ENCODE results near the gene GPD1.

Gene GPD1

DNA sequence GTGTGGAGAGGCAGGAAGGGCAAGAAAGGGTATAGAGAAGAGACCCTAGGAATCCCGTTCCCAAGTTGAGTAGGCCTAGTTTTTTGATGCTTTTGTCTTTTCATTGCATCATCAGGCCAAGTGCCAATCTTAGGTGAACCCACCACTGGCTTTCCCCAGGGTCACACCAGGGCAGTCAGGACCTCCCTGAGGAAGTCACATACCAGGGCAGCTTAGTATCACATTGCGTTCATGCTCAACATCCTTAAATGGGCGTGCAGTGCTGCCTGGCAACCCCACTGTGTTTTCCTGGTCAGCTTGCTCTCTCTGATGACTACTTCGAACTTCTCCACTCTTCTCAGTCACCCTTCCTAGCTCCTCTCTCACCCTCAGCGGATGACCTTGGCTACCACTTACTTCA lies 37.4 kb upstream of the GPD1 start:
- TF ChIP-seq CTCF (IDR thresholded peaks at IDR 0.05; ENCODE audit: low read length, missing control alignments): no peak
- peak; percentile 74 for DNase-seq (ENCODE audit: low read depth)
- no peak overlapping the region for H3K4me3 ChIP-seq (replicated peaks; ENCODE audit: low read depth, low read length)

DNA sequence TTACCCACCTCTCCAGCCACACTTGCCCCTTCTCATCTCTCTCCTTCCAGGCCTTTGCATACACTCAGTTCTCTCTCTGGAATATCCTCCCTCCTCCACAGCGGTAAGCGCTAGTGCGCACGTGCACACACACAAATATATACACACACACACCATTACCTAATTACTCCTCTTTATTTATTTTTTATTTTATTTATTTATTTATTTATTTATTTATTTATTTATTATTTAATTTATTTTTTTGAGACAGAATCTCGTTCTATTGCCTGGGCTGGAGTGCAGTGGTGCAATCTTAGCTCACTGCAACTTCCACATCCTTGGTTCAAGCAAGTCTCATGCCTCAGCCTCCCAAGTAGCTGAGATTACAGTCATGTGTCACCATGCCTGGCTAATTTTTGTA lies 34.7 kb upstream of the GPD1 start:
- DNase-seq (ENCODE audit: low read depth): no peak
- no peak for TF ChIP-seq CTCF (IDR thresholded peaks at IDR 0.05; ENCODE audit: low read length, missing control alignments)
- no peak overlapping the region for H3K4me3 ChIP-seq (replicated peaks; ENCODE audit: low read depth, low read length)

- DNase-seq (ENCODE audit: low read depth): no peak
- TF ChIP-seq CTCF (IDR thresholded peaks at IDR 0.05; ENCODE audit: low read length, missing control alignments): no peak
Observed at GRCh38 chr12:50069539-50069938, 34.3 kb upstream of the GPD1 start.

GRCh38 chr12:50070314-50071060 lies 33.3 kb upstream of the GPD1 start:
- H3K4me3 ChIP-seq (replicated peaks; ENCODE audit: low read depth, low read length): no peak overlapping the region
- no peak for TF ChIP-seq CTCF (IDR thresholded peaks at IDR 0.05; ENCODE audit: low read length, missing control alignments)
- peak; percentile 92 for DNase-seq (ENCODE audit: low read depth)

More at GRCh38 chr12:50069539-50069938, 34.3 kb upstream of the GPD1 start:
- H3K4me3 ChIP-seq (replicated peaks; ENCODE audit: low read depth, low read length): no peak overlapping the region

- no peak for TF ChIP-seq CTCF (IDR thresholded peaks at IDR 0.05; ENCODE audit: low read length, missing control alignments)
- no peak overlapping the region for H3K4me3 ChIP-seq (replicated peaks; ENCODE audit: low read depth, low read length)
- DNase-seq (ENCODE audit: low read depth): no peak
Observed at GRCh38 chr12:50072198-50072907, 31.5 kb upstream of the GPD1 start.

DNA sequence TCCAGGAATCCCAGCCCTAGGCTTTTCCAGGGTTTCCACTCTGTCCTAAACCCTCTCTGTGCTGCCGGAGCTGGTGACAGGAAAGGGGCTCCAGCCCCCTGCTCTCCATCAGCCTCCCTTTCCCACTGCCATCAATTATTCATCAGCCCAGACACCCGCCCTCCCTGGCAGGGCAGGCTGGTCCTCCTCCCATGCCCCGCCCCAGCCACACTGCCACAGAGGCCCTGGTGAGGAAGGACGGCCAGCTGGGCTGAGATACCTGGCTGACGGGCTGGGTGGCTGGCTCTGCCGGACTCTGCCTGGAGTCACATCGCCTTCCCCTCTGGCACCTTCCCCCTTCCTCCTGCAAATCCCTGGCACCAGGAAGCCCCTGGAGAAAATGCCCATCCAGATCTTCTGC lies 30.6 kb upstream of the GPD1 start:
- no peak for DNase-seq (ENCODE audit: low read depth)
- no peak overlapping the region for H3K4me3 ChIP-seq (replicated peaks; ENCODE audit: low read depth, low read length)
- no peak for TF ChIP-seq CTCF (IDR thresholded peaks at IDR 0.05; ENCODE audit: low read length, missing control alignments)
